HG03135 (cell line): ENCODE data around the gene NRROS.
"Not testable (repeated sequence)": the region's sequence is repeated elsewhere in the genome, so short reads cannot be mapped to it uniquely, and the experiment has no call there.

Experiments
- ATAC-seq: cut with Tn5 transposase; IDR thresholded peaks from one replicate; pipeline ENCODE4 v1.9.1; 2021; ENCODE audit warnings: mild to moderate bottlenecking, moderate library complexity; ENCODE audit not compliant: unreplicated experiment

The NRROS gene

GRCh38 chr3:196639483-196640296 is at the start of gene NRROS:
Gene NRROS (plus strand): TSS chr3:196639694. CDS start chr3:196654540, 14,846 bp downstream.
- peak; percentile 41 for ATAC-seq

GRCh38 chr3:196590279-196590678 is 49.2 kb upstream of the NRROS start:
- no peak for ATAC-seq

- no peak for ATAC-seq
Measured at GRCh38 chr3:196596355-196596754, 43.1 kb upstream of the NRROS start.

- not testable (repeated sequence) for ATAC-seq
Measured at GRCh38 chr3:196597971-196598733, 41.3 kb upstream of the NRROS start.

- no peak for ATAC-seq
Measured at GRCh38 chr3:196599734-196600128, 39.8 kb upstream of the NRROS start.

GRCh38 chr3:196600359-196600758 is 39.1 kb upstream of the NRROS start:
- ATAC-seq, result no peak

GRCh38 chr3:196602673-196603072 is 36.8 kb upstream of the NRROS start:
- no peak for ATAC-seq

- no peak for ATAC-seq
Measured at GRCh38 chr3:196603683-196604082, 35.8 kb upstream of the NRROS start.

- ATAC-seq, result no peak
Measured at GRCh38 chr3:196604548-196604947, 34.9 kb upstream of the NRROS start.

GRCh38 chr3:196608693-196609092 is 30.8 kb upstream of the NRROS start:
- ATAC-seq, result no peak

GRCh38 chr3:196609343-196609775 is 30.1 kb upstream of the NRROS start:
- ATAC-seq, result no peak

GRCh38 chr3:196609805-196610515 is 29.5 kb upstream of the NRROS start:
- no peak for ATAC-seq

GRCh38 chr3:196611761-196612483 is 27.6 kb upstream of the NRROS start:
- no peak for ATAC-seq

- ATAC-seq, result not testable (repeated sequence)
Measured at GRCh38 chr3:196615234-196615633, 24.3 kb upstream of the NRROS start.

- ATAC-seq, result no peak
Measured at GRCh38 chr3:196617256-196617655, 22.2 kb upstream of the NRROS start.

- ATAC-seq, result no peak
Measured at GRCh38 chr3:196619223-196619622, 20.3 kb upstream of the NRROS start.

- not testable (repeated sequence) for ATAC-seq
Measured at GRCh38 chr3:196619627-196620026, 19.9 kb upstream of the NRROS start.

GRCh38 chr3:196620161-196620604 is 19.3 kb upstream of the NRROS start:
- ATAC-seq, result no peak

- ATAC-seq, result no peak
Measured at GRCh38 chr3:196620684-196621083, 18.8 kb upstream of the NRROS start.

- no peak for ATAC-seq
Measured at GRCh38 chr3:196621611-196622010, 17.9 kb upstream of the NRROS start.
